Coronary artery (tissue), 2 donors: ENCODE results near the gene DNAJC27.
A peak's percentile ranks its signal among the peaks of the same experiment; 100 is the strongest.

ENCODE experiments used
- DNase-seq: peaks from one replicate; pipeline ENCODE4 v3.0.0-alpha.2; 2017; ENCODE audit warnings: low spot score
- H3K27ac ChIP-seq, 2 donors: fragments of 200-600 bp; sonication (generic); one replicate each; pipeline ENCODE4 v1.5.1; 2016 to 2019
- H3K4me3 ChIP-seq: fragments of 200-600 bp; sonication (generic); 2 replicates; pipeline ENCODE4 v1.5.1; 2016; ENCODE audit warnings: mild to moderate bottlenecking, moderate library complexity
- CTCF ChIP-seq: fragments of 200-600 bp; sonication (generic); IDR thresholded peaks from one replicate; pipeline ENCODE4 v1.5.1; 2019; ENCODE audit warnings: antibody characterized with exemption

Gene DNAJC27

GRCh38 chr2:24926602-24927252 is 45.0 kb downstream of the DNAJC27 start:
- Histone ChIP-seq H3K4me3 (peak overlapping the region; percentile 47), H3K27ac (peak overlapping the region; percentile 62 to 71)
- DNase-seq = peak; percentile 85
- TF ChIP-seq CTCF = no peak

- no peak for DNase-seq
- no peak for TF ChIP-seq CTCF
- Histone ChIP-seq H3K4me3 (peak overlapping the region; percentile 47), H3K27ac (peak overlapping the region; percentile 62 to 71)
These were observed 45.5 kb downstream of the DNAJC27 start for GRCh38 chr2:24926220-24926601.

GRCh38 chr2:24925815-24926214 is 45.9 kb downstream of the DNAJC27 start:
- TF ChIP-seq CTCF = no peak
- DNase-seq = no peak
- no peak overlapping the region for H3K27ac ChIP-seq
- no peak overlapping the region for H3K4me3 ChIP-seq

GRCh38 chr2:24924732-24925131 is 47.0 kb downstream of the DNAJC27 start:
- Histone ChIP-seq H3K4me3 (no peak overlapping the region), H3K27ac (peak overlapping the region in 1 of 2 donors; percentile 6)
- TF ChIP-seq CTCF = no peak
- no peak for DNase-seq

GRCh38 chr2:24924266-24924665 is 47.5 kb downstream of the DNAJC27 start:
- H3K4me3 ChIP-seq = no peak overlapping the region
- no peak for TF ChIP-seq CTCF
- H3K27ac ChIP-seq = no peak overlapping the region
- DNase-seq = no peak

GRCh38 chr2:24923106-24923505 is 48.6 kb downstream of the DNAJC27 start:
- Histone ChIP-seq H3K4me3 (no peak overlapping the region), H3K27ac (no peak overlapping the region)
- no peak for DNase-seq
- no peak for TF ChIP-seq CTCF

GRCh38 chr2:24922556-24922955 is 49.2 kb downstream of the DNAJC27 start:
- no peak for TF ChIP-seq CTCF
- no peak overlapping the region for H3K4me3 ChIP-seq
- H3K27ac ChIP-seq = no peak overlapping the region
- DNase-seq = no peak
